GM19238 (cell line): ENCODE measurements around the gene RTN4.

Experiments used
- DNase-seq: peaks from one replicate; pipeline ENCODE4 v3.0.0; 2011; ENCODE audit warnings: low spot score; ENCODE audit not compliant: insufficient read length

Gene RTN4

DNA sequence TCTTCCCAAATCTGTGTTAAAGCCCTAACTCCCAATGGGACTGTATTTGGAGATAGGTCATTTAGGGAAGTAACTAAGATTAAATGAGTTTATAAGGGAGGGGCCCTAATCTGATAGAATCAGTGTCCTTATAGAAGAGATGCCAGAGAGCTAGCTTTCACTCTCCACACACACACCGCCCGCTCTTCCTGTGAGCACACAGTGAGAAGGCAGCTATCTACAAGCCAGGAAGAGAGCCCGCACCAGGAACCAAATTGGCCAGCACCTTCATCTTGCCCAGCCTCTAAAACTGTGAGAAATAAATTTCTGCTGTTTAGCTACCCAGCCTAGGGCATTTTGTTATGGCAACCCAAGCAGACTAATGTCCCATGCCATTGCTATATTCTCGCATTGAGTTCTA, 125.2 kb downstream of the RTN4 start:
- no peak for DNase-seq

DNA sequence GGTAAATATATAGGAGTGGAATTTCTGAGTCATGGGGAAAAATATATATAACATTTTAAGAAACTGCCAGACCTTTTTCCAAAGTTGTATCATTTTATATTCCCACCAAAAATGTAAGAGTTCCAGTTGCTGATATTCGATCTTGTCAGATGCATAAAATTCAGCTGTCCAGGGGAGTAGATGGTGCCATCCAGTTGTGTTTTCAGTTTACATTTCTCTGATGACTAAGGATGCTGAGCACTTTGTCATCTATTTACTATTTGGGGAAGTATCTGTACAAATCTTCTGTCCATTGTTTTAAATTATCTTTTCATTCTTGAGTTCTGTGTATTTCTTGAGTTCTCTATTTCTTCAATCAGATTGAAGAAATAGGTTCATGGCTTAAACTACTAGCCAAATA, 126.1 kb downstream of the RTN4 start:
- DNase-seq, result no peak
